ENCODE data around the gene MCF2L2.

DNA sequence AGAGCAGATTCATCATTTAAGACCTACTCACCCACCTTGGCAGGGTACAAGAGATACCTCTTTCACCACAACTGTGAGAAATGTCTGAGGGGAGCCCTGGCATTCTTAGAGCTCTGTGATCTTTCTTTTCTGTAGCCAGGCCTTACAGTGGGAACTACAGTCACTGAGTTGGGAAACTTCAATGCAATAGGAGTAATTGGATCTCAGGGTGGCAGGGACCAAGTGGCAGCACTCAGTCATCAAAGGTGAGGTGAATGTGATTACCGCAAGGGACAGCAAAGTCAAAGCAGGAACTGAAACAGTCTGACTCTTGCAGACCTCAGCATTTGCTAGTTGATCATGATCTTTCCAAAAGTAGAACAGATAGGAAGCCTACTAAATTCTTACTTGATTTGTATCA lies 7.2 kb upstream of the MCF2L2 start:
- TF ChIP-seq CTCF (IDR thresholded peaks at IDR 0.05; ENCODE audit: extremely low read depth in 1 of 2, insufficient read depth in 1 of 2, low read depth in 1 of 2, low read length in 2 of 2) (no peak), POLR2A (IDR thresholded peaks at IDR 0.05; ENCODE audit: low read depth, low read length) (no peak), EZH2 (IDR thresholded peaks at IDR 0.05; ENCODE audit: borderline replicate concordance, low read depth, low read length, severe bottlenecking) (no peak), POLR2AphosphoS5 (IDR thresholded peaks at IDR 0.05; ENCODE audit: insufficient read depth, low read depth, low read length) (no peak), MAX (IDR thresholded peaks at IDR 0.05; ENCODE audit: insufficient read depth, insufficient read length) (no peak), MYC (IDR thresholded peaks at IDR 0.05; ENCODE audit: low read depth, low read length) (no peak)
